B cell (primary cell): ENCODE data around the gene ITGA2B. TPM values are rescaled to one million over a fixed set of nuclear protein-coding genes. Genes with fewer than 3 reads are reported as not detected.

Experiments
- ATAC-seq: fragments of 200-7000 bp; cut with Tn5 transposase; one replicate; pipeline ENCODE4 v1.10.0; 2021; ENCODE audit warnings: low read depth, mild to moderate bottlenecking, moderate number of reproducible peaks, moderate library complexity
- CTCF ChIA-PET: fragments of 350-600 bp; sonication (Branson Sonifier 250); formaldehyde crosslinking; loops from one replicate; lab custom pipeline; 2021; ENCODE audit warnings: antibody characterized with exemption, inconsistent platforms; lab: Charles Lee
- POLR2A ChIA-PET: fragments of 350-600 bp; sonication (Branson Sonifier 250); formaldehyde crosslinking; loops from one replicate; lab custom pipeline; 2021; ENCODE audit warnings: antibody characterized with exemption; lab: Charles Lee
- DNase-seq: peaks from one replicate; pipeline ENCODE4 v3.0.0; 2013
- H2AFZ ChIP-seq: 2 replicates; pipeline ENCODE4 v1.6.1; 2012; ENCODE audit warnings: mild to moderate bottlenecking, low read depth, low read length; ENCODE audit not compliant: insufficient read depth, poor library complexity, severe bottlenecking
- H3K27ac ChIP-seq, 2 donors: 1 replicate in 1 of 2; 2 replicates in 1 of 2; pipeline ENCODE4 v1.5.1; 2012 to 2013; ENCODE audit warnings: low read length in 2 of 2, mild to moderate bottlenecking in 2 of 2, moderate library complexity in 1 of 2
- H3K27me3 ChIP-seq, 4 experiments: fragments of 200-600 bp in 1 of 4; sonication (generic) in 1 of 4; replicated peaks in 1 of 4; 1 replicate in 2 of 4; 2 replicates in 2 of 4; pipeline versions ENCODE4 v1.6.1 to v1.7.0; 2013 to 2016; ENCODE audit warnings: low read length in 3 of 4, mild to moderate bottlenecking in 2 of 4, mixed read lengths in 1 of 4, moderate library complexity in 1 of 4; ENCODE audit not compliant: insufficient read depth in 4 of 4, control insufficient read depth in 3 of 4; ENCODE audit errors: control extremely low read depth in 1 of 4
- H3K36me3 ChIP-seq, 2 experiments: replicated peaks in 1 of 2; 1 replicate in 1 of 2; 2 replicates in 1 of 2; pipeline versions ENCODE4 v1.6.1 to v1.7.1; 2013; ENCODE audit warnings: low read length in 1 of 2; ENCODE audit not compliant: insufficient read depth in 2 of 2, control insufficient read depth in 1 of 2; ENCODE audit errors: control extremely low read depth in 1 of 2, extremely low read depth in 1 of 2
- H3K4me1 ChIP-seq, 2 donors: fragments of 200-600 bp in 1 of 2; sonication (generic) in 1 of 2; 1 replicate in 1 of 2; 2 replicates in 1 of 2; pipeline versions ENCODE4 v1.5.1 to v1.6.1; 2013 to 2017; ENCODE audit warnings: low read length in 2 of 2; ENCODE audit not compliant: control insufficient read depth in 2 of 2, insufficient read depth in 2 of 2
- H3K4me2 ChIP-seq: replicated peaks from 2 replicates; pipeline ENCODE3; 2012; ENCODE audit warnings: mild to moderate bottlenecking, low read depth, low read length; ENCODE audit not compliant: poor library complexity, severe bottlenecking
- H3K4me3 ChIP-seq, 5 experiments: fragments of 200-600 bp in 1 of 5; sonication (generic) in 1 of 5; 1 replicate in 3 of 5; 2 replicates in 2 of 5; pipeline versions ENCODE4 v1.5.1 to v1.7.0; 2011 to 2016; ENCODE audit warnings: low read length in 4 of 5, mild to moderate bottlenecking in 4 of 5, low read depth in 2 of 5, control low read depth in 1 of 5, moderate library complexity in 1 of 5; ENCODE audit not compliant: insufficient read depth in 1 of 5; ENCODE audit errors: control extremely low read depth in 1 of 5, extremely low read depth in 1 of 5
- H3K79me2 ChIP-seq: fragments of 200-600 bp; sonication (generic); one replicate; pipeline ENCODE4 v1.6.0; 2016; ENCODE audit warnings: low read length; ENCODE audit not compliant: control insufficient read depth, insufficient read depth
- H3K9ac ChIP-seq: fragments of 200-600 bp; sonication (generic); 2 replicates; pipeline ENCODE4 v1.6.1; 2017; ENCODE audit warnings: mild to moderate bottlenecking, low read length, moderate library complexity
- H3K9me3 ChIP-seq, 3 donors: one replicate each; pipeline versions ENCODE4 v1.6.1 to v1.7.1; 2013; ENCODE audit warnings: low read length in 2 of 3; ENCODE audit not compliant: control insufficient read depth in 2 of 3, insufficient read depth in 1 of 3; ENCODE audit errors: control extremely low read depth in 1 of 3
- H4K20me1 ChIP-seq: 2 replicates; pipeline ENCODE4 v1.6.0; 2012; ENCODE audit warnings: mild to moderate bottlenecking, low read length; ENCODE audit not compliant: insufficient read depth, control insufficient read depth, poor library complexity, severe bottlenecking
- H3K27ac Mint-ChIP-seq: one replicate; pipeline ENCODE4 v1.8.0; 2021; ENCODE audit warnings: mixed read lengths
- H3K27me3 Mint-ChIP-seq: one replicate; pipeline ENCODE4 v1.8.0; 2021; ENCODE audit warnings: mixed read lengths
- H3K4me1 Mint-ChIP-seq: one replicate; pipeline ENCODE4 v1.8.0; 2021; ENCODE audit warnings: mixed read lengths
- H3K4me3 Mint-ChIP-seq: one replicate; pipeline ENCODE4 v1.8.0; 2021; ENCODE audit warnings: mixed read lengths
- H3K9me3 Mint-ChIP-seq: one replicate; pipeline ENCODE4 v1.8.0; 2022; ENCODE audit warnings: mixed read lengths; ENCODE audit not compliant: insufficient read depth
- EZH2 ChIP-seq: IDR thresholded peaks from 2 replicates; pipeline ENCODE4 v1.6.1; 2012; ENCODE audit warnings: borderline replicate concordance, low read depth, mild to moderate bottlenecking, moderate library complexity, low read length; ENCODE audit not compliant: insufficient read depth, poor library complexity, severe bottlenecking
- WGBS: methylation state at CpG from one replicate; pipeline ENCODE4 v1.1.5; 2013; ENCODE audit warnings: missing lambda C conversion rate; ENCODE audit not compliant: insufficient coverage; 5-methylcytosine and 5-hydroxymethylcytosine counted together
- intact Hi-C: fragments of 100-400 bp; cut with micrococcal nuclease; formaldehyde crosslinking; loops from one replicate; pipeline ENCODE4 v1.10.0; 2022
- polyA plus RNA-seq: library from polyadenylated mRNA; depleted of rRNA; stranded (reverse); fragments of >200 nt; gene quantifications from 2 replicates; pipeline ENCODE4 v1.2.3, GENCODE V29; 2012
- total RNA-seq, 2 donors: library from RNA; stranded (reverse); fragments of 120-200 nt in 1 of 2; gene quantifications; 1 replicate in 1 of 2; 2 replicates in 1 of 2; pipeline versions ENCODE4 v1.2.3 to v1.2.4, GENCODE V29; 2013 to 2022
- TF ChIP-seq, protein P1 (sequence below): fragments of 200-600 bp; IDR thresholded peaks from one replicate; pipeline ENCODE4 v1.8.0; 2022; ENCODE audit warnings: antibody characterized with exemption, mild to moderate bottlenecking

Gene ITGA2B
- total and polyA plus RNA-seq, 2 donors (not counting 1 experiment from before 2014, with no cell fraction given) = 0.15 to 0.20 TPM

DNA sequence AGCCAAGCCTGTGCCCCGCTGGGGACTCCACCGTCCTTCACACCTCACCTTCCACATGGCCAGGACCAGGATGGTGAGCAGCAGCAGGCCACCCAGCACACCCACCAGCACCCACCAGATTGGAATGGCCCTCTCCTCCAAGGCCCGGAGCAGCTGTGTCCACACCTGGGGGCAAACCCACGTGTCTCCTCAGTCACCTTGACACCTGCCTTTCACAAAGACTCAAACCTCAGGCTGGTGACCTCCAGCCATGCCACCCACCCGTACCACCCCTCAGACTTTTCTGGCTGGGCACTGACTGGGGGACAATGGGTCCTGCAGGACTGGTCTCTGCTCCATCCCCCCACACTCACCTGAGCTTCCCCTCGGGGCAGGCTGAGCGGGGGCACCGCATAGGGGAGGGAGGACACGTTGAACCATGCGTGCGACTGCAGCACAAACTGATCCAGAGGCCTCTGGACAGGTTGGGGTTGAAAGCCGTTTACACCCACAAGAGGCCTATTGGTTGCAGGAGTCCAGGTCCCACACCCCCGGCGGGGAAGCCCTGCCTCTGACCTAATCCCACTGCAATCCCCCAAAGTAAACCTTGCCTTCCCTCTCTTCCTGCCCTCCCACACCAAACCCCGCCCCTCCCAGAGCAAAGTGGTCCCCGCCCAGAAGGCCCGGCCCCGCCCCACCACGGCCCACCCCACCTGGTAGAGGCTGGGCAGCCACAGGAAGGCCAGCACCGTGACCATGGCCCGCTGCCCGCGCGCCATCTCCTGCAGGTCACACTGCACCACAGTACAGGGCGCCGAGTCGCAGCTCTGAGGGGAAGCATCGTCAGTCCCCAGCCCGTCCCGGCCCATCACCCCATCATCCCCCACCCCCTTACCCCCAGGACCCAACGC lies 14.9 kb downstream of the ITGA2B start:
- Histone ChIP-seq H3K27me3 (peaks cover 0 to 17% (median 0%) of the 10 kb centered on the region in 4 experiments), H3K4me3 (no peak overlapping the region), H3K27ac (no peak overlapping the region), H2AFZ (no peak overlapping the region), H3K9me3 (no peaks in the 10 kb centered on the region), H3K4me2 (peak overlapping the region; percentile 11), H4K20me1 (no peaks in the 10 kb centered on the region), H3K9ac (no peak overlapping the region), H3K79me2 (no peaks in the 10 kb centered on the region), H3K36me3 (no peaks in the 10 kb centered on the region), H3K4me1 (no peaks in the 10 kb centered on the region)
- 51% methylated on average over 27 of the region's 31 CpGs for WGBS
- DNase-seq = no peak
- CTCF ChIA-PET = interaction anchor here (0.9 kb wide), 1 partner anchor 11 kb away, joined by 3 read pairs; no protein-coding TSS in a partner anchor
- intact Hi-C loops = no loop called here
- Mint-ChIP-seq H3K9me3 (no peaks in the 10 kb centered on the region), H3K27me3 (peaks cover 38% of the 10 kb centered on the region), H3K4me3 (no peak overlapping the region), H3K4me1 (peaks cover 6% of the 10 kb centered on the region), H3K27ac (no peak overlapping the region)
- ATAC-seq = no peak
- TF ChIP-seq, protein P1, sequence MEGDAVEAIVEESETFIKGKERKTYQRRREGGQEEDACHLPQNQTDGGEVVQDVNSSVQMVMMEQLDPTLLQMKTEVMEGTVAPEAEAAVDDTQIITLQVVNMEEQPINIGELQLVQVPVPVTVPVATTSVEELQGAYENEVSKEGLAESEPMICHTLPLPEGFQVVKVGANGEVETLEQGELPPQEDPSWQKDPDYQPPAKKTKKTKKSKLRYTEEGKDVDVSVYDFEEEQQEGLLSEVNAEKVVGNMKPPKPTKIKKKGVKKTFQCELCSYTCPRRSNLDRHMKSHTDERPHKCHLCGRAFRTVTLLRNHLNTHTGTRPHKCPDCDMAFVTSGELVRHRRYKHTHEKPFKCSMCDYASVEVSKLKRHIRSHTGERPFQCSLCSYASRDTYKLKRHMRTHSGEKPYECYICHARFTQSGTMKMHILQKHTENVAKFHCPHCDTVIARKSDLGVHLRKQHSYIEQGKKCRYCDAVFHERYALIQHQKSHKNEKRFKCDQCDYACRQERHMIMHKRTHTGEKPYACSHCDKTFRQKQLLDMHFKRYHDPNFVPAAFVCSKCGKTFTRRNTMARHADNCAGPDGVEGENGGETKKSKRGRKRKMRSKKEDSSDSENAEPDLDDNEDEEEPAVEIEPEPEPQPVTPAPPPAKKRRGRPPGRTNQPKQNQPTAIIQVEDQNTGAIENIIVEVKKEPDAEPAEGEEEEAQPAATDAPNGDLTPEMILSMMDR = no peak
- POLR2A ChIA-PET = no interaction called here

DNA sequence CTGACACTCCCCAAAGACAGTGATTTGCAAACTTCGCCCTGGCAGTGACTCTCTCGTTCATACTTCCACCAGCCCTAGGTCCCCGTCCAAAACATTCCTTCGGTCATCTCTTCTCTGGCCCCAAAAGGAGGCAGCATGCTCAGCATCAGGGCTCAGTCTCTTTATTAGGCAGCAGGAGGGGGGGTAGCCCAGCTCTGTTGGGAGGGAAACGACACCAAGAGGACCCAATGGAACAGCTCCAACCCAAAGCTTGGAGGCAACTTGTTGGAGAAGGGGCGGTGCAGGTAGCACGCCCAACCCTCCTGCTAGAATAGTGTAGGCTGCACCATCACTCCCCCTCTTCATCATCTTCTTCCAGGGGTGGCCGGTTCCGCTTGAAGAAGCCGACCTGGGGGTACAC lies 17.4 kb downstream of the ITGA2B start:
- H3K4me3 ChIP-seq = no peak overlapping the region
- Mint-ChIP-seq H3K9me3 (no peaks in the 10 kb centered on the region), H3K27ac (no peak overlapping the region), H3K4me1 (peaks cover 6% of the 10 kb centered on the region), H3K27me3 (peaks cover 44% of the 10 kb centered on the region), H3K4me3 (no peak overlapping the region)
- H3K9ac ChIP-seq = no peak overlapping the region
- POLR2A ChIA-PET = no interaction called here
- H3K4me2 ChIP-seq = no peak overlapping the region
- DNase-seq (no peak), ATAC-seq (no peak)
- H3K4me1 ChIP-seq = no peaks in the 10 kb centered on the region
- H3K36me3 ChIP-seq = no peaks in the 10 kb centered on the region
- peaks cover 0 to 19% (median 2%) of the 10 kb centered on the region in 4 experiments for H3K27me3 ChIP-seq
- no peak for TF ChIP-seq EZH2
- TF ChIP-seq, protein P1 = no peak
- H3K79me2 ChIP-seq = no peaks in the 10 kb centered on the region
- H3K9me3 ChIP-seq = no peaks in the 10 kb centered on the region
- no peaks in the 10 kb centered on the region for H4K20me1 ChIP-seq
- H2AFZ ChIP-seq = no peak overlapping the region
- WGBS = no CpG with 5 or more reads among the region's 10 CpGs
- intact Hi-C loops = no loop called here
- CTCF ChIA-PET = interaction anchor here (1.0 kb wide), 1 partner anchor 9 kb away, joined by 3 read pairs; the partner anchor contains the start of gene FAM171A2
- H3K27ac ChIP-seq = no peak overlapping the region
